Activated CD4-positive, CD25-positive, alpha-beta regulatory T cell treated with anti-CD3 and anti-CD28 coated beads, Interleukin-2, amount 50 U/mL, for 16 hours (primary cell): ENCODE measurements around the gene C10orf105.

Experiments
- DNase-seq: peaks from one replicate; pipeline ENCODE4 v3.0.0-alpha.2; 2020; ENCODE audit warnings: low read depth, low spot score

Gene C10orf105

GRCh38 chr10:71678057-71678805 lies 41.3 kb downstream of the C10orf105 start:
- no peak for DNase-seq

- no peak for DNase-seq
Measured at GRCh38 chr10:71677261-71677660, 42.3 kb downstream of the C10orf105 start.

GRCh38 chr10:71675295-71675970 lies 44.1 kb downstream of the C10orf105 start:
- DNase-seq = no peak

- no peak for DNase-seq
Measured at GRCh38 chr10:71671994-71672946, 47.3 kb downstream of the C10orf105 start.

- DNase-seq = no peak
Measured at GRCh38 chr10:71667387-71667752, 52.2 kb downstream of the C10orf105 start.

GRCh38 chr10:71666639-71667386 lies 52.8 kb downstream of the C10orf105 start:
- DNase-seq = no peak

- no peak for DNase-seq
Measured at GRCh38 chr10:71665456-71665855, 54.1 kb downstream of the C10orf105 start.

- no peak for DNase-seq
Measured at GRCh38 chr10:71664585-71664984, 55.0 kb downstream of the C10orf105 start.

- DNase-seq = no peak
Measured at GRCh38 chr10:71663311-71663710, 56.3 kb downstream of the C10orf105 start.

- no peak for DNase-seq
Measured at GRCh38 chr10:71661779-71662336, 57.7 kb downstream of the C10orf105 start.
